ENCODE data around the gene MSANTD1.

MSANTD1 gene

DNA sequence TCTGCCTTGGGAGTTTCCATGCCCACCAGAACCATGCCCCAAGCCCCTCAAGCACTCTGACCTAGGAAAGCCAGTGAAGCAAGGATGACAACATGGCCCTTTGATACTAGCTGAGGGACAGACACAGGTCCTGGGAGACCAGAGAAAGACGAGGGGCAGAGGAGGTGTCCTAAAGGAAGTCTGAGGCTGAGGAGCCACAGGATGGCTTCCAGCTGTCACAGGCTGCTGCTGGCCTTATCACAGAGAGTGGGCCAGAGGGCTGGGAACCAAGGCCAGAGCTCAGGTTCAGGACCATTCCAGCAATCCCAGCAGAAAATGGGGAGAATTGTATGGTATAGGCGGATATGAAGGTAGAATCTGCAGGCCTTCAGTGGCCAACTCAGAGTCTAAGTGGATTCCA, 31.7 kb upstream of the MSANTD1 start:
- DNase-seq (ENCODE audit: low spot score): no peak

DNA sequence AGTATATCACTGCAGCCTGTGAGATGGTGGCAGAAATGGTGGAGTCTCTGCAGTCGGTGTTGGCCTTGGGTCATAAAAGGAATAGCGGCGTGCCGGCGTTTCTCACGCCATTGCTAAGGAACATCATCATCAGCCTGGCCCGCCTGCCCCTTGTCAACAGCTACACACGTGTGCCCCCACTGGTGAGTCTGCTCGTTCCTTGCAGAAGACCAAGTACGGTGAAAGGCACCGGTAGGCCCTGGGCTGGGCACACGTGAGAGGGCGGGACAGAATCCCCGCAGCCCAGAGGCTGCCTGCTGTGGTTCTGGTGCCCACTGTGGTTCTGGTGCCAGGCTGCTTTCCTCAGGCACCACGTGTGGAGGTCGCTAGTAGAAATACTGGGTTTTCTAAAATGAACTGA, 31.2 kb upstream of the MSANTD1 start:
- no peak for DNase-seq (ENCODE audit: low spot score)

GRCh38 chr4:3218824-3219760, 29.9 kb upstream of the MSANTD1 start:
- DNase-seq (ENCODE audit: low spot score): no peak

- DNase-seq (ENCODE audit: low spot score): no peak
Measured at GRCh38 chr4:3219761-3220475, 29.0 kb upstream of the MSANTD1 start.

DNA sequence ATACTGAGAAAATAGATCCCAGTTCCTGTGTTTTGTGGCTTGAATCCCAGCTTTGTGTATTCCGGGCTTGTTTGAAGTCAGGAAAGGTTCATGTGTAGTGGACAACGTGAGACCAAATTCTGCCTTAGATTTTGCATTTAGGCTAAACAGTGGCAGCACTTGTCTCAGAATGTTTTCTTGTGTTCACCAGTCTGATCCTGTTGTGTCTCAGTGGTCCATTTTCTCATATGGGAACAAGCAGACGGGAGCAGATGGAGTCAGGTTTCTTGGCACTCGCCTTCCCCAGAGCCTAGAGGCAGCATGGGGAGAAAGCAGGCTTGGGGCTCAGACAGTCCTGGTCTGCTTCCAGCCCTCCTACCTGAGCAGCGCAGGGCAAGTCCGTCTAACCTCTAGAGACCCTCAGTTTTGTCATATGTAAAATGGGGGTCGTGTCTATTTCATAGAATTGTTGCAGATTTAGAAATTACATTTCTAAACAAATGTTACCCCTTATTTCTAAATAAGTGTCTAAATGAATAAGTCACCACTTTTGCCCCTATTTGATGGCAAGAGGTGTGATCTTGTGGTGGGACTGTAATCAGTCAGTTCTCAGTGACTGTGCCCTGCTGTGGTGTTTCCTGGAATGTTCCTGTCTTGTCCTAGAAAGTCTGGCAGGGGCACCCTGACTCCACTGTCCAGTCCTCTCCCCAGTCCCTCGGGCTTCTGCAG, 28.3 kb upstream of the MSANTD1 start:
- no peak for DNase-seq (ENCODE audit: low spot score)

DNA sequence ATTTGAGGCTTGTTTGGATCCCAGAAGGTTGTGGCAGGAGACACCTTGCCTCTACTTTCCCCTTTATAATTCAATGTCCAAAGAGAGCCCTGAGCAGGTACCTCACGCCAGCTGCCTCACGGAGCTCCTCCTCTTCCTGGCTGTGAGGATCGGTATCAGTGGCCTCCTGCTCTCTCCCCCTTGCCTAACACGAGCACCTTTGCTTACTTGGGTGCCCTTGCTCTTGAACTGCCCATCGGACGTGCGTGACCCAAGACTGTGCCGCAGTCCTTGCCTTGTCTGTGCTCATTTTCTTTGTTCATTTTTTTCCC, 27.8 kb upstream of the MSANTD1 start:
- DNase-seq (ENCODE audit: low spot score): no peak

DNA sequence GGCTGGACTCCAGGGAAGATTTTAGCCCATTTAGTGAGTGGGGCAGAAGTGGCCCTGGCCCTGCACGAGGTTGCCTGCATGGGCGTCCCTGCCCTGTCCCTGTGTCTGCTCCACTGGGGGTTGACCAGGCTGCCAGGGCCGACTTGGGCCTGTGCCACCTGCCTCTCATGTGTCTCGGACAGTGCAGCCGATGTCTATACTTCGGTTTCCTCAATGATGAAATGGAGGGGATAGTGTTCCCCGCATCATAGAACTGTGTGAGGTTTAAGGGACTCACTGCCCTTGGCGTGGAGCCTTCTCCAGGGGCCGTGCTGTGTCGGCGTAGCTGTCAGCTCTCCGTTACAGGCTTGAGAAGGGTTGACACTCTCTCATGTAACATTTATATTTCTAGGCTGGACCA, 27.0 kb upstream of the MSANTD1 start:
- no peak for DNase-seq (ENCODE audit: low spot score)

DNA sequence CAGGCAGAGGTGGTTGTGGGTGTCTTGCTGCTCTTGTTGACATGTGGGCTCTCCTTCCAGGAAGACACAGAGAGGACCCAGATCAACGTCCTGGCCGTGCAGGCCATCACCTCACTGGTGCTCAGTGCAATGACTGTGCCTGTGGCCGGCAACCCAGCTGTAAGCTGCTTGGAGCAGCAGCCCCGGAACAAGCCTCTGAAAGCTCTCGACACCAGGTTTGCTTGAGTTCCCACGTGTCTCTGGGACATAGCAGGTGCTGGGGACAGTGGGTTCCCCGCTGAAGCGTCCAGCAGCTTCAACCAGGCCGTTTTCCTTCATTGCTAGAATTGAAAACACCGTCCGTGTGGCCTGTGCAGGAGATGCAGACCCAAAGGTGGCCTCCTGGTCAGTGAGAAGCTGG, 25.6 kb upstream of the MSANTD1 start:
- DNase-seq (ENCODE audit: low spot score): no peak

- DNase-seq (ENCODE audit: low spot score): no peak
Measured at GRCh38 chr4:3223956-3224748, 24.8 kb upstream of the MSANTD1 start.

- no peak for DNase-seq (ENCODE audit: low spot score)
Measured at GRCh38 chr4:3225071-3225850, 23.7 kb upstream of the MSANTD1 start.

- no peak for DNase-seq (ENCODE audit: low spot score)
Measured at GRCh38 chr4:3225936-3226335, 23.0 kb upstream of the MSANTD1 start.

- peak; percentile 71 for DNase-seq (ENCODE audit: low spot score)
Measured at GRCh38 chr4:3226467-3226866, 22.5 kb upstream of the MSANTD1 start.

GRCh38 chr4:3226944-3227343, 22.0 kb upstream of the MSANTD1 start:
- no peak for DNase-seq (ENCODE audit: low spot score)

- no peak for DNase-seq (ENCODE audit: low spot score)
Measured at GRCh38 chr4:3227878-3228675, 20.9 kb upstream of the MSANTD1 start.

DNA sequence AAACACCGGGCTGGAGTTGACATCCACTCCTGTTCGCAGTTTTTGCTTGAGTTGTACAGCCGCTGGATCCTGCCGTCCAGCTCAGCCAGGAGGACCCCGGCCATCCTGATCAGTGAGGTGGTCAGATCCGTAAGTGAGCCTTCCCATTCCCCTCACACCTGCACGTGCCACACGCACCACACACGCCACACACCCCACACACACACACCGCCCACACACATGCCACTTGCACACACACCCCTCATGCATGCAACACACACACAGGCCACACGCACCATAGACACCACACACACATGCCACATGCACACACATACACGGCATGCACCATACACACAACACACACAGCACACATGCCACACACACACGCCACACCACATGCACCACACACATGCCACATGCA, 20.1 kb upstream of the MSANTD1 start:
- DNase-seq (ENCODE audit: low spot score): no peak

DNA sequence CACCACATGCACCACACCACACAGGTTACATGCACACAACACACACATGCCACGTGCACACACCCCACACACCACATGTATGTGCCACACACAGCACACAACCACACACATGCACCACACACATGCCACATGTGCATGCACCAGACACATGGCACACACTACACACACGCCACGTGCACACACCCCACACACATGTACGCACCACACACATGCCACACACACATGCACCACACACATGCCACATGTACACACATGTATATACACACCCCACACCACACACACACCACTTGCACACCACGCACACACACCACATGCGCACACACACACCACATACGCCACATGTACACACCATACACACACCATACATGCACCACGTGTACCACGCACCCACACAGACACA, 19.6 kb upstream of the MSANTD1 start:
- DNase-seq (ENCODE audit: low spot score): no peak

- no peak for DNase-seq (ENCODE audit: low spot score)
Measured at GRCh38 chr4:3229964-3230363, 19.0 kb upstream of the MSANTD1 start.

DNA sequence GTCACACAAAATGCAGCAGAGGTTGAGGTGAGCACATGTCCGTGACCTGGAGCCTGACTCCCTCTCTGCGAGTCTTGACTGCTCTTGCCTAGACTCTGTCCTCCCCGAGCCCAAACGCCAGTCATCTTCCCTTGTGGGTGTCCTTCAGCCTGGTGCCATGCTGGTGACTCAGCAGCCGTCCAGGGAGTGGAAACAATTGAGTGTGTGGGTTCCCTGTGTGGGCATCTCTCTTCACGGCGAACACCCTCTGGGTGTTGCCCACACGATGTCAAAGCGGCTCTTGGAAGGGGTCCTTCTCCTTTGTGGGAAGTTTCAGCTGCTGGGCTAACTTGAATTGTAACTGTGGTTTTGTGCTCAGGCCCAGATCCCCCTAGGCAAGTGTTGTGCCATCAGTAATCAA, 17.5 kb upstream of the MSANTD1 start:
- no peak for DNase-seq (ENCODE audit: low spot score)

DNA sequence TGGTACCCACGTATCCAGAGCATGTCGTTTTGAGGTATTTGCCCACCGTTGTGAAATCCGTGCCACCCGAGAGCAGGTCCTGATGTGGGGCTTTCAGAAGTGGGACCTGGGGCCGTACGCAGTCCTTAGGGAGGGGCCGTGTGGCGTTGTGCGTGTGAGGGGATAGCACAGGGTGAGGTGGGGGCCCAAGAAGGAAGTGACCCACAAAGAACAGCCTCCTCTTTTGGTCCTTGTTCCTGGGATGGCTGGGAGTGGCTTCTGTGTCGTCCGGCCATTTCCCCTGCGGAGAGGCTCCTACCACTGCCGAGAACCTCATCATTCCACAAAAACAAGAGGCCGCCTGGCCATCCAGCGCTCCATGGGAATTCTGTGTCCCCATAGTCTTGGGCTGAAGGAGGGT, 17.0 kb upstream of the MSANTD1 start:
- DNase-seq (ENCODE audit: low spot score): no peak

GRCh38 chr4:3232871-3233271, 16.1 kb upstream of the MSANTD1 start:
- no peak for DNase-seq (ENCODE audit: low spot score)

Measured in Ammon's horn (tissue), 1 donor.